H7 (cell line): Measurements from ENCODE around the gene C1QL2. TPM values are rescaled to one million over a fixed set of nuclear protein-coding genes. Genes with fewer than 3 reads are reported as not detected.

ENCODE experiments used
- DNase-seq: peaks from one replicate; pipeline ENCODE4 v3.0.0; 2012
- H3K27me3 ChIP-seq: 2 replicates; pipeline ENCODE4 v1.6.0; 2011; ENCODE audit warnings: mild to moderate bottlenecking, low read length; ENCODE audit not compliant: control insufficient read depth, insufficient read depth
- H3K36me3 ChIP-seq: replicated peaks from 2 replicates; pipeline ENCODE4 v1.5.1; 2011; ENCODE audit warnings: low read length; ENCODE audit not compliant: control insufficient read depth, insufficient read depth
- H3K4me3 ChIP-seq: 2 replicates; pipeline ENCODE4 v1.5.1; 2011; ENCODE audit warnings: low read depth, mild to moderate bottlenecking, control low read depth, low read length, moderate library complexity; ENCODE audit not compliant: insufficient read depth
- total RNA-seq: library from RNA; depleted of rRNA; stranded (reverse); fragments of >200 nt; shearing (Covaris generic); gene quantifications from 2 replicates; pipeline ENCODE4 v1.2.3, GENCODE V29; 2014; rRNA removed

Gene C1QL2
- 0.28 and 0.59 TPM in 2 replicates for total RNA-seq

- peak; percentile 84 for DNase-seq
- H3K27me3 ChIP-seq = peaks cover 43% of the 10 kb centered on the region
- H3K4me3 ChIP-seq = peak within 1 kb of the TSS; percentile 39
- no peaks in the 10 kb centered on the region for H3K36me3 ChIP-seq
Observed at GRCh38 chr2:119158563-119159347, at the start of gene C1QL2. Gene C1QL2 (minus strand): TSS chr2:119158751. CDS start chr2:119158269, 482 bp downstream.

DNA sequence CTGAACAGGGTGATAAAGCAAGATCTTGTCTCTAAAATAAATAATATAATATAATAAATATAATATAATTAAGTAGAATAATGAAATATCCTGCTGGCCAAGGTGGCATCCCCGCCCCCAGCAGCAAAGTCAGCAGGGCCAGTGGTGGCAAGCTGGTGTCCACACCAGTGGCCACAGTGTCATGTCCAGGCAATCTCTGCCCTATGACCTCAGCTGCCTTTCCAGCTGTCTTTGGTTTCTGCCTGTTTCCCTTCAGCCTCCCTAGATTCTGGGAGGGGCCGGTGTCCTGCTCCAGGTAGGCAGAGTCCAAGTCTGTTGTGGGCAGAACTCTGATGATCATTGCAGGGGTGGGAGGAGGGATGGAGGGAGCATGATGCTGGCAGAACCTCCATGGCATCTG, 48.9 kb upstream of the C1QL2 start:
- Histone ChIP-seq H3K36me3 (no peaks in the 10 kb centered on the region), H3K4me3 (no peak overlapping the region), H3K27me3 (no peaks in the 10 kb centered on the region)
- no peak for DNase-seq

DNA sequence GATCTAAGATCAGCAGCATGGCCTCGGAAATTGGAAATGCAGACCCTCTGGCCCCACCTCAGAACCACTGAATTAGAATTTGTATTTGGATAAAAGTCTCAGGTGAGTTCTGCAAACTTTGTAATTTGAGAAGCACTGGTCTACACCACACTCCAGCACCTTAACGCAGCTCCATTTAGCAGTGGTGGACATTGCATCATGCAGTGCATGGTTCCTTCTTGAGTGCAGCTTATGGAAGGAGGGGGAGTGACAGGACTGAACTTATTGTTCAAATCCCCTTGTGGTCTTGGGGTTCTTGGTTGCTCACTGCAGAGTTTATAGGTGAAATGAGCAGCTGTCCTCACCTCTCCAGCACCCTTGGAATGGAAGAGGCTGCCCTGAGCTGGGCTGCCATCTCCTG, 47.6 kb upstream of the C1QL2 start:
- no peaks in the 10 kb centered on the region for H3K27me3 ChIP-seq
- no peak for DNase-seq
- H3K4me3 ChIP-seq = no peak overlapping the region
- H3K36me3 ChIP-seq = no peaks in the 10 kb centered on the region

- Histone ChIP-seq H3K4me3 (no peak overlapping the region), H3K36me3 (no peaks in the 10 kb centered on the region), H3K27me3 (no peaks in the 10 kb centered on the region; the same call in 1 of the 2 replicates)
- no peak for DNase-seq
Observed at GRCh38 chr2:119205001-119205706, 46.6 kb upstream of the C1QL2 start.

DNA sequence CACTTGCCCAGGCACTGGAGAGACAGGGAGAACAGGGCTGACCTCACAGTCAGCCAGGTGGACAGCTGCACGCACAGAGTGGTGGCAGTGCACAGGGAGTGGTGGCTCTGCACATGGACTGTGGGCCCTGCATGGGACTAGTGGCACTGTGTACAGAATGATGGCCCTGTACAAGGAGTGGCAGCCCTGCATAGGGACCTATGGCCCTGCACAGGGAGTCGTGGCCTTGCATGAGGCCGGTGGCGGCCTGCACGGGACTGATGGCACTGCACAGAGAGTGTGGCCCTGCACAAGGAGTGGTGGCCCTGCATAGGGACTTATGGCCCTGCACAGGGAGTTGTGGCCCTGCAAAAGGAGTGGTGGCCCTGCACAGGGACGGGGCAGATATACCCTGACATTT, 46.0 kb upstream of the C1QL2 start:
- no peak for DNase-seq

GRCh38 chr2:119202610-119203310, 44.2 kb upstream of the C1QL2 start:
- DNase-seq = no peak
- H3K4me3 ChIP-seq = no peak overlapping the region
- no peaks in the 10 kb centered on the region for H3K36me3 ChIP-seq
- no peaks in the 10 kb centered on the region; the same call in 1 of the 2 replicates for H3K27me3 ChIP-seq

More for the DNA sequence above, 46.0 kb upstream of the C1QL2 start:
- Histone ChIP-seq H3K36me3 (no peaks in the 10 kb centered on the region), H3K4me3 (no peak overlapping the region), H3K27me3 (no peaks in the 10 kb centered on the region; the same call in 1 of the 2 replicates)

DNA sequence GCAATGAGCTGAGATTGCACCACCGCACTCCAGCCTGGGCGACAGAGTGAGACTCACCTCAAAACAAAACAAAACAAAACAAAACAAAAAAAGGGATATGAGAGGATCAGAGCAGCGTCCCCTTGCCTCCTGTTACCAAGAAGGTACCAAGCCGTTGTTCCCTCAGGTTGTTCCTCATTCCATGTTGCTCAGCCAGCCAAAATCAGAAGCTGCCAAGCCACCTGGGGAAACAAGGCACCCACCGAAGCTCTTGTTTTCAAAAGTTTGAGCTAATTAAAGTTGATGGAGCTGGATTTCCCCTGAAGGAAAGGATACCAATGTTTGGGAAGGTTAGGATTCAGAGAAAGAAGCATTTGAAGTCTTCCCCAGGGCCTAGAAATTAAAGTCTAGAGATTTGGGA, 43.3 kb upstream of the C1QL2 start:
- Histone ChIP-seq H3K36me3 (no peaks in the 10 kb centered on the region), H3K4me3 (no peak overlapping the region), H3K27me3 (no peaks in the 10 kb centered on the region; the same call in 1 of the 2 replicates)
- DNase-seq = no peak

GRCh38 chr2:119198240-119198840, 39.8 kb upstream of the C1QL2 start:
- no peaks in the 10 kb centered on the region for H3K36me3 ChIP-seq
- no peak for DNase-seq
- H3K27me3 ChIP-seq = no peaks in the 10 kb centered on the region; the same call in 1 of the 2 replicates
- H3K4me3 ChIP-seq = no peak overlapping the region

DNA sequence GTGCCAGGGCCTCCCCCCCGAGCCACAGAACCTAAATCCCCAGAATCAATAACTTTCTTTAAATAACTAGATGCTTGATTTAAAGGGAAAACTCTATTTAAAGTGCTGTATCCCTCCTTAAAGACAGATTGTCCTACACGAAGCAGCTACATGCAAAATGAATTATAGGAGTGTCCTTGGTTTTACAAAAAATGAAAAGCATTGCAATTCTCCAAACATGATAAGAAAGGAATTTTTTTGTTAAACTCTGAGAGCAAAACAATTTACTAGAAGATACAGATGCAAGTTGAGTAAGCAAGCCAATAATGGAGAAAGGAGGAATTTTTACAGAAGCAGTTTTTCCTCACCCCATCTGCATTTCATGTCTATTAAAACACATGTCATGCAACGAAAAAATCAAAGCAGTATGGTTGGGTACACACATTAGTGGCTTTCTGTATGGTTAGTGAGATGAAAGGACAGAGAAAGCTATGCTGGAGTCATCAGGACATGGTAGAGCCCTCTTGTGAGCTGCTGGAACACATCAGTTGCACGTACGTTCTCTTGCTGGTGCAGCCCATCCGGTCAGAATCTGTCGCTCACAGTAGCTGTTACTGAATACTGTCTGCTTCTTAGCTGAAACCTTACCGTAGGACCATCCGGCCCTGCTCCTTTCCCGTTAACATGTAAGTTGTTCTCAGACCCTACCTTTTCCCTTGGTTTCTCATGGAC, 39.1 kb upstream of the C1QL2 start:
- Histone ChIP-seq H3K4me3 (no peak overlapping the region), H3K27me3 (no peaks in the 10 kb centered on the region; the same call in 1 of the 2 replicates), H3K36me3 (no peaks in the 10 kb centered on the region)
- DNase-seq = no peak

DNA sequence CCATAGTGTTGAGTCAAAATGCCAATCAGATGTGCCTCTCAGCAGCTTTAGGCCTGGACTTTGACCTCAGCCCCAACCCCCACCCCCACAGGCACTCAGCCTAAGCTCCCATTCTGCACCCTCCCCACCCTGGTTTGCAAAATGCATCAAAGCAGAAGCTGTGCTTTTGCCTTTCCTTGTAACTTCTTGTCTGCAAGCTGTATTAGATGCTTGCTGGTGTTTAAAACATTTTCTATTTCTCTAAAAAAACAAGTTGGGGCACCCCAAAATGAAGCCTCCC, 38.5 kb upstream of the C1QL2 start:
- Histone ChIP-seq H3K4me3 (no peak overlapping the region), H3K27me3 (no peaks in the 10 kb centered on the region; the same call in 1 of the 2 replicates), H3K36me3 (no peaks in the 10 kb centered on the region)
- no peak for DNase-seq

DNA sequence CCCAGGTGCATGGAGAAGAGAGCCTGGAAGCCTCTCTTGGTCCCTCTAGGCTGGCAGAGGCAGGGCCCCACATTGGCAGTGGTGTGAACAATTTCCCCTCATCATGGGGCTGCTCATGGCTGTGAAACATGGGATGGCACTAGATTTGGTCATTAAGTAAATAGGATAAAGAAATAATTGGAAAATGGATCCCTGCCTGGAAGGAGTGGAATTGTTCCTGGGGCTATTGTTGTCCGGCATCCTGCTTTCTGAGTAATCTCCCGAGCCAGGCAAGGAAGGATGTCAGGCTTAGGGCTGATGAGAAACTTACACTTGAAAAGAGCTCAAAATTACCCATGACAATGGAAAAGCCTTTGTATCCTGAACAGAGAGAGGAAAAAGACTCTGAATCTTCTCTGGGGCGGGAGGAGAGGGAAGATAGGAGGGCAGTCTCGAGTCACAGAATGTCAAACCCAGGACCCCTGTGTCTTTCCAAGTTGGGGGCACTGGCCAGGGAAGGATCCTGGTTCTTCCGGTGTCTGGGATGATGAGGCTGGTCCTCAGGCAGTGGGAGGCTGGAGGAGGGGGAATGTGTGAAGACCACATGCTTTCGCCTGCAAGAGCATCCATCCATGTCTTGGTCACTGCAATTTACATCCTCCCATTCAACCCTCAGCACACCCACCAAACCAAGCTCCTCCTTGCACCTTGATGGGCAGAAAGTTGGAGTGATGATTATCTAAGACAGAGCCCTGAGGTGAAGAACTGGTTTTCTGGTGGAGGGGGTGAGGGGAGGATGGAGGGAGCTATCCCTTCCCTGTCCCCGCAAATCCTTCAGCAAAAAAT, 38.0 kb upstream of the C1QL2 start:
- Histone ChIP-seq H3K36me3 (no peaks in the 10 kb centered on the region), H3K27me3 (no peaks in the 10 kb centered on the region; the same call in 1 of the 2 replicates), H3K4me3 (no peak overlapping the region)
- DNase-seq = peak; percentile 73

DNA sequence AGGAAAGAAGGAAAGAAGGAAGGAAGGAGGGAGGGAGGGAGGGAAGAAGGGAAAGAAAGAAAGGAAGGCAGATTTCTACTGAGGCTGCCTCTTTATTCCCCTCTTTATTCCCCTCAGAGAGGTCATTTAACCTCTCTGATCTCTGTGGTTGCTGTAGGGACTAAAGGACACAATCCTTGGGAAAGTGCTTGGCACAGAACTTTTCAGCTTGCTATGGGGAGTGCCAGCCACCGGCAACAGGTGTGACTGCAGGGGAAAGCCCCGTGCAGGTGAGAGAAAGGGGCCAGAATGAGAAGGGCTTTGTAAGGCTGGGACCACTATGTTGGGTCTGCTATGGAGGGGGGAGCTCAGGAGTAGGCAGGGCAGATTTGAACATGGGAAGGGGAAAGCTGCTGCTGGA, 37.3 kb upstream of the C1QL2 start:
- no peaks in the 10 kb centered on the region for H3K36me3 ChIP-seq
- no peak for DNase-seq
- H3K4me3 ChIP-seq = no peak overlapping the region
- H3K27me3 ChIP-seq = no peaks in the 10 kb centered on the region; the same call in 1 of the 2 replicates

GRCh38 chr2:119195001-119195400, 36.5 kb upstream of the C1QL2 start:
- H3K4me3 ChIP-seq = no peak overlapping the region
- H3K27me3 ChIP-seq = no peaks in the 10 kb centered on the region
- no peaks in the 10 kb centered on the region for H3K36me3 ChIP-seq
- no peak for DNase-seq
